ENCODE results near the gene EID2.

- TF ChIP-seq POLR2A (IDR thresholded peaks at IDR 0.05), result no peak
- TF ChIP-seq CTCF (IDR thresholded peaks at IDR 0.05), result no peak
These were observed 342 bp upstream of the EID2 start for GRCh38 chr19:39540333-39540673.
